ENCODE results near the gene ZNF512B.

The ZNF512B gene

DNA sequence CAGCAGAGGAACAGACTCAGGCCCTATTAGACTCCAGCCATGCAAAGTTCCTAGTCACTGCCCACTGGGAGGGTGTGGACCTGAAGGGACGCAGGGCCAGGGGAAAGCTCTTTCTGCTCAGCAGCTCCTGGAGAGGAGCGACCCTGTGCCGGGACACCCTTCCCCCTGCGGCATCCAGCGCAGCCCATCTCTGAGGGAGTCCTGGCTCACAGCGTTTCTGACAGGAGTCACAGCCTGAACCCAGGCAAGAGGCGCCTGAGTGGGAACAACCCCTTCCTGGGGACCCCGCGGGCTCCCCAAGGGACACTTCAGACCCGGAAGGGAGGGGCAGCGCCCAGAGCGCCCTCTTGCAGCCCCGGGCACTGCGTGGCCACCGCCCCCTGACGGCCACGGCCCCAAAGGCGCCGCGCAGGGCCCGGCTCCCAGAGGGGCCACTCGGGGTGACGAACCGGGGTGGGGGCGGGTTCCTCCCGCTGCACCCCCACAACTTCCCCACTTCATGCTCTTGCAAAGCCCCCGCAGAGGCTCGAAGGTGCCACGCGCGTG, 14.4 kb downstream of the ZNF512B start:
- no peaks in the 10 kb centered on the region for H3K9me3 ChIP-seq (ENCODE audit: control insufficient read depth, insufficient read depth, low read length)
- DNase-seq (ENCODE audit: low read depth, low spot score): no peak
- no peaks in the 10 kb centered on the region for H3K27me3 ChIP-seq (ENCODE audit: control insufficient read depth, insufficient read depth, low read length)
- H3K4me3 ChIP-seq (ENCODE audit: low read length): peak overlapping the region; percentile 99
- H3K36me3 ChIP-seq (ENCODE audit: control insufficient read depth, insufficient read depth, low read length): peaks cover 7% of the 10 kb centered on the region; the same call in 1 of the 2 replicates
- H3K27ac ChIP-seq (ENCODE audit: low read length): no peak overlapping the region
- WGBS (ENCODE audit: insufficient coverage, insufficient read length): no CpG with 5 or more reads among the region's 31 CpGs
- H3K4me1 ChIP-seq (ENCODE audit: control insufficient read depth, insufficient read depth, low read length): peaks cover 8% of the 10 kb centered on the region

DNA sequence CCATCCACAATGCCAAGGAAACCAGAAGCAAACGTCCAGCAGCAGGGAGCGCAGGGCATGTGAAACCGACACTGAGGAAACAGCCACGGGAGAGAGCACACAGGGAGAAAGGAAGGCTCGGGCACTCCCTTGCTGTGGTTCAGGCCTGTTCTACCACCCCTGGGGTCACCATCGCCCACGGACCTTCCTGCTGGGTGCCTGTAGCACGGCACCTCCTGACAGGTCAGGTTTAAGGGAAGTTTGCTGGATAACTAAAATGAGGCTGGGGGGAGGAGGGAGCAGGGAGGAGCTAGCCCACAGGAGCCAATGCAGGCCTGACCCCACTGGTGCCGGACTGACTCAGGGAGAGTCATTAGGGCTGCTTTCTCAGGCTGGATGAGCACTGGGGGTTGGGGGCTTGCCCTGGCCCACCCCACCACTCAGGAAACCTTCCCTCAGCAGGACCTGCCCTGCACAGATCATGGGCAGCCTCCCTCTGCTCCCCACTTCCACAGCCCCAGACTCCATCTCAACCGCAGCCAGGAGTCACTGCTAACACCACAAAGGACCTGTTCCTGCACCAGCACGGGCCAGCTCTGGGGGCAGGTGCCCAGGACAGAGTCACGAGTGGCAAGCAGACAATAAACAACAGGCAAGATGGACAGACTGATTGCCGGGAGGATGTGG, 15.8 kb downstream of the ZNF512B start:
- Histone ChIP-seq H3K4me3 (ENCODE audit: low read length) (no peak overlapping the region), H3K9me3 (ENCODE audit: control insufficient read depth, insufficient read depth, low read length) (no peaks in the 10 kb centered on the region), H3K27me3 (ENCODE audit: control insufficient read depth, insufficient read depth, low read length) (no peaks in the 10 kb centered on the region), H3K4me1 (ENCODE audit: control insufficient read depth, insufficient read depth, low read length) (peaks cover 8% of the 10 kb centered on the region), H3K36me3 (ENCODE audit: control insufficient read depth, insufficient read depth, low read length) (no peaks in the 10 kb centered on the region), H3K27ac (ENCODE audit: low read length) (no peak overlapping the region)
- WGBS (ENCODE audit: insufficient coverage, insufficient read length): no CpG with 5 or more reads among the region's 13 CpGs
- no peak for DNase-seq (ENCODE audit: low read depth, low spot score)

GRCh38 chr20:63952769-63953168, 17.0 kb downstream of the ZNF512B start:
- no peak overlapping the region for H3K27ac ChIP-seq (ENCODE audit: low read length)
- no peaks in the 10 kb centered on the region for H3K27me3 ChIP-seq (ENCODE audit: control insufficient read depth, insufficient read depth, low read length)
- H3K4me3 ChIP-seq (ENCODE audit: low read length): no peak overlapping the region
- H3K36me3 ChIP-seq (ENCODE audit: control insufficient read depth, insufficient read depth, low read length): no peaks in the 10 kb centered on the region
- H3K4me1 ChIP-seq (ENCODE audit: control insufficient read depth, insufficient read depth, low read length): peaks cover 6% of the 10 kb centered on the region
- no CpG with 5 or more reads among the region's 14 CpGs for WGBS (ENCODE audit: insufficient coverage, insufficient read length)
- no peaks in the 10 kb centered on the region for H3K9me3 ChIP-seq (ENCODE audit: control insufficient read depth, insufficient read depth, low read length)
- no peak for DNase-seq (ENCODE audit: low read depth, low spot score)

GRCh38 chr20:63952210-63952535, 17.6 kb downstream of the ZNF512B start:
- no peak overlapping the region for H3K27ac ChIP-seq (ENCODE audit: low read length)
- WGBS (ENCODE audit: insufficient coverage, insufficient read length): no CpG with 5 or more reads among the region's 15 CpGs

GRCh38 chr20:63951398-63952209, 18.1 kb downstream of the ZNF512B start:
- Histone ChIP-seq H3K27ac (ENCODE audit: low read length) (no peak overlapping the region), H3K4me3 (ENCODE audit: low read length) (no peak overlapping the region), H3K36me3 (ENCODE audit: control insufficient read depth, insufficient read depth, low read length) (no peaks in the 10 kb centered on the region), H3K9me3 (ENCODE audit: control insufficient read depth, insufficient read depth, low read length) (no peaks in the 10 kb centered on the region), H3K4me1 (ENCODE audit: control insufficient read depth, insufficient read depth, low read length) (peaks cover 6% of the 10 kb centered on the region), H3K27me3 (ENCODE audit: control insufficient read depth, insufficient read depth, low read length) (no peaks in the 10 kb centered on the region)
- no CpG with 5 or more reads among the region's 17 CpGs for WGBS (ENCODE audit: insufficient coverage, insufficient read length)
- no peak for DNase-seq (ENCODE audit: low read depth, low spot score)

More at GRCh38 chr20:63952210-63952535, 17.6 kb downstream of the ZNF512B start:
- no peak for DNase-seq (ENCODE audit: low read depth, low spot score)
- H3K4me3 ChIP-seq (ENCODE audit: low read length): no peak overlapping the region
- H3K9me3 ChIP-seq (ENCODE audit: control insufficient read depth, insufficient read depth, low read length): no peaks in the 10 kb centered on the region
- H3K4me1 ChIP-seq (ENCODE audit: control insufficient read depth, insufficient read depth, low read length): peaks cover 6% of the 10 kb centered on the region
- no peaks in the 10 kb centered on the region for H3K27me3 ChIP-seq (ENCODE audit: control insufficient read depth, insufficient read depth, low read length)
- H3K36me3 ChIP-seq (ENCODE audit: control insufficient read depth, insufficient read depth, low read length): no peaks in the 10 kb centered on the region

- no peak for DNase-seq (ENCODE audit: low read depth, low spot score)
- peaks cover 6% of the 10 kb centered on the region for H3K4me1 ChIP-seq (ENCODE audit: control insufficient read depth, insufficient read depth, low read length)
- H3K9me3 ChIP-seq (ENCODE audit: control insufficient read depth, insufficient read depth, low read length): no peaks in the 10 kb centered on the region
- H3K36me3 ChIP-seq (ENCODE audit: control insufficient read depth, insufficient read depth, low read length): no peaks in the 10 kb centered on the region
- no peak overlapping the region for H3K27ac ChIP-seq (ENCODE audit: low read length)
- H3K27me3 ChIP-seq (ENCODE audit: control insufficient read depth, insufficient read depth, low read length): no peaks in the 10 kb centered on the region
- no CpG with 5 or more reads among the region's 20 CpGs for WGBS (ENCODE audit: insufficient coverage, insufficient read length)
- no peak overlapping the region for H3K4me3 ChIP-seq (ENCODE audit: low read length)
Measured at GRCh38 chr20:63950701-63951397, 18.9 kb downstream of the ZNF512B start.

DNA sequence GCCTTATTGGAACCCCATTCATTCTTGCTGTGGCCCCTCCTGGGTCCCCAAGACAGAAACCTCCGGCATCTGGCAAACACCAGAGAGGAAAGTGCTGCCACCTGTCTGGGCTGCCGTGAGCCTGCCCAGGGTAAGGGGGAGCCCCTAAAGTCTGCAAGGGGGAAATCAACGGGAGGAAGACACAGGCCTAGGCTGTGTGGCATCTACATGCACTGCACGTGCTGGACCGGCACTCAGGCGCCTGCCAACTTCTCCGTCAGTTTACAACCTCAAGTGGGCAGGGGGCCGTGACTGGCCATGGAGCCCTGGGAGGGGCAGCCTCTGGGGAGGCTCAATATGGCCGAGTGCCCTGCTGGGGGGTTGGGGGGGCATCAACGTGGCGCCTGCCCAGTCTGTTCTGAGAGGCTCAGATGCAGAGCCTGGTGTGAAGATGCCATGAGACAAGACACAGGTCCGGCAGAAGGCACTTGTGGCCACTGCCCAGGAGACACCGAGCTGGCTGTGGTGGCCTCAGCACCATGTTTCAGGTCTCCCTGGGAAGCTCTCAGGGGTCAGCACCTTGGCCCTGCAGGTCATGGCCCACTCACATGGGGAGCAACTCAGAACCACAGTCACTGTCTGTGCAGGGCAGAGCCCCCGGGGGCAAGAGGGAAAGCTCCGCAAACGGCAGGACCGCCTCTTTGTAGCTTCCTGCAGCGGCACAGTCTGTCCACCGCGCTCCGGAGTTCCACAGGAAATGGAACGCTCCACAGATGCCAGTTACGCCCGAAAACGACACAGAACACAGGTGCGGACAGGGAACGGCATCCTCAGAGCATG, 21.9 kb downstream of the ZNF512B start:
- H3K27me3 ChIP-seq (ENCODE audit: control insufficient read depth, insufficient read depth, low read length): no peaks in the 10 kb centered on the region
- no peak overlapping the region for H3K4me3 ChIP-seq (ENCODE audit: low read length)
- H3K9me3 ChIP-seq (ENCODE audit: control insufficient read depth, insufficient read depth, low read length): no peaks in the 10 kb centered on the region
- peaks cover 25% of the 10 kb centered on the region for H3K36me3 ChIP-seq (ENCODE audit: control insufficient read depth, insufficient read depth, low read length)
- no peak overlapping the region for H3K27ac ChIP-seq (ENCODE audit: low read length)
- DNase-seq (ENCODE audit: low read depth, low spot score): no peak
- WGBS (ENCODE audit: insufficient coverage, insufficient read length): no CpG with 5 or more reads among the region's 27 CpGs
- H3K4me1 ChIP-seq (ENCODE audit: control insufficient read depth, insufficient read depth, low read length): peaks cover 9% of the 10 kb centered on the region

DNA sequence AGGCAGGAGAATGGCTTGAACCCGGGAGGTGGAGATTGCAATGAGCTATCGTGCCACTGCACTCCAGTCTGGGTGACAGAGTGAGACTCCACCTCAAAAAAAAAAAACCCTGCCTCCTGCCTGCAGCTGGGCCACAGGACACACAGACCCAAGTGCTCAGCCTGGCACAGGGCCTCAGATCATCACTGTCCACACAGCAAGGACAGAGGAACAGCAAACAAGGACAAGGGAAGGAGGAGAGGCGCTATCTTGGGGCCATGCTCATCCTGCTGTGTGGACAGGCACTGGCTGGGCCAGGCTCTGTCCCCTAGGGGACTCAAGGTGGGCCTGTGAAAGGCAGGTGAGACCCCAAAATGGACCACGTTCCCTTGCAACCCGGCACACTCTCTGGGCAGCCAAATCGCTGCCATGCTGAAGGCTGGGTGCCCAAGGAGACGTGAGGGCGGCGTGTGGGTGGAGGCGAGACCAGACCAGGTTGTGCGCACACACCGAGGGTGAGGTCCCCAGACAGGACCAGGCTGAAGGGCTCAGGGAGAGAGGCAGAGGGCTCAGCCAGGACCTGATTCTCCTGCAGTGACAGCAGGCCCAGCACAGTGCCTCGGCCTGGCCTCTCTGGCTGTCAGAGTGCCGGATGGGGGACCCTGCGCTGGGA, 22.6 kb downstream of the ZNF512B start:
- peaks cover 26% of the 10 kb centered on the region for H3K36me3 ChIP-seq (ENCODE audit: control insufficient read depth, insufficient read depth, low read length)

DNA sequence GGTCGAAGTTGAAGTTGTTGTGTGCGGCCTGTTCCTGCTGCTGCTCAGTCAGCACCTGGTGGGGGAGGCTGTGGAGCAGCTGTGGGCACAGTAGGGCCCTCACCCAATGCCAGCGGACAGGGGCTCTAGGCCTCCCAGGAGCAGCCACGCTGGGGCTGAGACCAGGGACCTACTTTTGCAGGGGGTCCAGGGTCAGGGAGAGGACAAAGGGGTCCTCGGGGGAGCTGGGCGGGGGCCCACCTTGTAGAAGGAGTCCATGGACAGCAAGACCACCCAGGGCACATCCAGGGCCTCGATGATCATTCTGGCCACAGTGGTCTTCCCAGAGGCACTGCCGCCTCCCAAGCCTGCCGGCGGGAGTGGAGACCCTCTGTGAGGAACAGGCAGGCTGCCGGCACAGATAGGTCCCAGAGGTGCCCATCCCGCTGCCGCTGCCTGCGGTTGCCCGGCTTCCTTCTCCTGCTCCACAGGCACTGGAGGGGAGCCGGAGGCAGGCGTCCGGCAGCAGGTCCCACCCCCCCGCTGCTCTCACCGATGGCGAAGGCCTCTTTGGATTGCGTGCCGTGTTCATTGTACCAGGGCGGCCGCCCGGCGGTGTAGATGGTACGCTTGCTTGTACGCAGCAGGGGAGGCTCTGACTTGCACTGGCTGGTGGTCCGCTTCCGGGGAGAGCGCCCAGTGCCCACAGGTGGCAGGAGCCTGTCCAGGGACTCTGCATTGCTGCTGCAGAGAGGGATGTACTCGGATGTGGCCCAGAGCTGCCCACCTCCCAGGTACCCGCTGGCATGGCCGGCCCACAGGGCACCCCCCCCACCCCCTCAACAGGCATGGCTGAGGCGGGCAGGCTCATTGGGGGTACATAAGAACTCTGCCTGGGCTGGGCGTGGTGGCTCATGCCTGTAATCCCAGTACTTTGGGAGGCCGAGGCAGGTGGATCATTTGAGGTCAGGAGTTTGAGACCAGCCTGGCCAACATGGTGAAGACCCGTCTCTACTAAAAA, 23.5 kb downstream of the ZNF512B start:
- H3K4me3 ChIP-seq (ENCODE audit: low read length): no peak overlapping the region
- no peaks in the 10 kb centered on the region for H3K27me3 ChIP-seq (ENCODE audit: control insufficient read depth, insufficient read depth, low read length)
- H3K36me3 ChIP-seq (ENCODE audit: control insufficient read depth, insufficient read depth, low read length): peaks cover 26% of the 10 kb centered on the region
- DNase-seq (ENCODE audit: low read depth, low spot score): no peak
- no peak overlapping the region for H3K27ac ChIP-seq (ENCODE audit: low read length)
- H3K4me1 ChIP-seq (ENCODE audit: control insufficient read depth, insufficient read depth, low read length): peaks cover 10% of the 10 kb centered on the region
- WGBS (ENCODE audit: insufficient coverage, insufficient read length): no CpG with 5 or more reads among the region's 39 CpGs
- H3K9me3 ChIP-seq (ENCODE audit: control insufficient read depth, insufficient read depth, low read length): no peaks in the 10 kb centered on the region

More for the DNA sequence above, 22.6 kb downstream of the ZNF512B start:
- Histone ChIP-seq H3K9me3 (ENCODE audit: control insufficient read depth, insufficient read depth, low read length) (no peaks in the 10 kb centered on the region), H3K27me3 (ENCODE audit: control insufficient read depth, insufficient read depth, low read length) (no peaks in the 10 kb centered on the region), H3K27ac (ENCODE audit: low read length) (no peak overlapping the region), H3K4me3 (ENCODE audit: low read length) (no peak overlapping the region), H3K4me1 (ENCODE audit: control insufficient read depth, insufficient read depth, low read length) (peaks cover 10% of the 10 kb centered on the region)
- no peak for DNase-seq (ENCODE audit: low read depth, low spot score)
- no CpG with 5 or more reads among the region's 15 CpGs for WGBS (ENCODE audit: insufficient coverage, insufficient read length)
